Loucy (cell line): ENCODE results near the gene NFIL3.

Experiments
- H2AFZ ChIP-seq: fragments of 200-600 bp; sonication (generic); 2 replicates; pipeline ENCODE4 v1.6.0; 2016; ENCODE audit warnings: antibody characterized with exemption, mild to moderate bottlenecking, low read length, moderate library complexity
- H3F3A ChIP-seq: fragments of 200-600 bp; 2 replicates; pipeline ENCODE4 v1.6.0; 2016; ENCODE audit warnings: antibody characterized with exemption, low read depth, mild to moderate bottlenecking
- H3K27me3 ChIP-seq: fragments of 200-600 bp; sonication (generic); 2 replicates; pipeline ENCODE4 v1.6.1; 2014; ENCODE audit warnings: low read length, mild to moderate bottlenecking; ENCODE audit not compliant: insufficient read depth, poor library complexity, severe bottlenecking
- H3K36me3 ChIP-seq: fragments of 200-600 bp; sonication (generic); 2 replicates; pipeline ENCODE4 v1.6.1; 2016; ENCODE audit warnings: low read length; ENCODE audit not compliant: insufficient read depth
- H3K4me1 ChIP-seq: fragments of 200-600 bp; sonication (generic); 2 replicates; pipeline ENCODE4 v1.5.1; 2014; ENCODE audit warnings: low read length, mild to moderate bottlenecking; ENCODE audit not compliant: insufficient read depth, poor library complexity, severe bottlenecking
- H3K4me2 ChIP-seq: fragments of 200-600 bp; sonication (generic); 2 replicates; pipeline ENCODE4 v1.6.0; 2014; ENCODE audit warnings: antibody characterized with exemption, low read length, low read depth, mild to moderate bottlenecking; ENCODE audit not compliant: poor library complexity, severe bottlenecking
- H3K4me3 ChIP-seq: fragments of 200-600 bp; sonication (generic); 2 replicates; pipeline ENCODE4 v1.5.1; 2014; ENCODE audit warnings: low read length, mild to moderate bottlenecking, mixed read lengths; ENCODE audit not compliant: poor library complexity, severe bottlenecking
- H3K79me2 ChIP-seq: fragments of 200-600 bp; sonication (generic); 2 replicates; pipeline ENCODE4 v1.6.1; 2014; ENCODE audit warnings: low read length; ENCODE audit not compliant: insufficient read depth
- H3K9ac ChIP-seq: fragments of 200-600 bp; sonication (generic); 2 replicates; pipeline ENCODE4 v1.6.0; 2014; ENCODE audit warnings: mild to moderate bottlenecking, low read depth, low read length, moderate library complexity; ENCODE audit not compliant: poor library complexity, severe bottlenecking
- H3K9me2 ChIP-seq: fragments of 200-600 bp; sonication (generic); replicated peaks from 2 replicates; pipeline ENCODE4 v1.6.1; 2016; ENCODE audit warnings: low read depth, low read length, mixed read lengths
- H3K9me3 ChIP-seq: fragments of 200-600 bp; sonication (generic); 2 replicates; pipeline ENCODE4 v1.6.1; 2014; ENCODE audit warnings: mild to moderate bottlenecking, antibody characterized with exemption, low read length, low read depth; ENCODE audit not compliant: insufficient read depth
- H4K20me1 ChIP-seq: fragments of 200-600 bp; sonication (generic); 2 replicates; pipeline ENCODE4 v1.6.0; 2014; ENCODE audit warnings: antibody characterized with exemption, low read length, mild to moderate bottlenecking; ENCODE audit not compliant: insufficient read depth, poor library complexity, severe bottlenecking
- EZH2phosphoT487 ChIP-seq: fragments of 200-600 bp; IDR thresholded peaks from 2 replicates; pipeline ENCODE4 v1.6.1; 2018; ENCODE audit warnings: antibody characterized with exemption, mild to moderate bottlenecking, moderate library complexity, borderline replicate concordance
- TF ChIP-seq, protein P1 (sequence below): fragments of 200-600 bp; sonication (generic); conservative IDR thresholded peaks from 2 replicates; pipeline ENCODE4 v1.5.1; 2014; ENCODE audit warnings: mild to moderate bottlenecking, antibody characterized with exemption, low read length

The NFIL3 gene

DNA sequence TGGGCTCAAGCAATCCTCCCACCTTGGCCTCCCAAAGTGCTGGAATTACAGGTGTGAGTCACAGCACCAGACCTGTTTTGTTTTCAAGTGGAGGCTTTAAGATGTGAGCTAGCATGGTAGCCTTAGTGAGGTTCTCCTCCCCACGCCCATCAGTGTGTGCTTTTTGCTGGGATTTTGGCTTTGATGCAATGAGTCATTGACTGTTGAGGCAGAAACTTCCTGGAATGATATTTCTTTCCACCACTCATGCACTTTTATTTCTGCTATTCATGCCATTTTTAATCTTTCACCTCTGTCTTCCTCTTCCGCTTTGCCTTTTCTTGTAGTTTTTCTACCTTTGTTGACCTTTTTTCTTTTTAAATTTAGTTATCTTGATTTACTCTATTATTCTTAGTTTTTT is 4.2 kb upstream of the NFIL3 start:
- H3K4me3 ChIP-seq, result no peak overlapping the region
- H3K79me2 ChIP-seq, result peaks cover 15% of the 10 kb centered on the region
- H2AFZ ChIP-seq, result no peak overlapping the region
- no peaks in the 10 kb centered on the region for H3K9me3 ChIP-seq
- no peaks in the 10 kb centered on the region for H3K9me2 ChIP-seq
- H3K9ac ChIP-seq, result no peak overlapping the region
- H4K20me1 ChIP-seq, result peaks cover 3% of the 10 kb centered on the region
- peaks cover 19% of the 10 kb centered on the region for H3K4me1 ChIP-seq
- TF ChIP-seq, protein P1, sequence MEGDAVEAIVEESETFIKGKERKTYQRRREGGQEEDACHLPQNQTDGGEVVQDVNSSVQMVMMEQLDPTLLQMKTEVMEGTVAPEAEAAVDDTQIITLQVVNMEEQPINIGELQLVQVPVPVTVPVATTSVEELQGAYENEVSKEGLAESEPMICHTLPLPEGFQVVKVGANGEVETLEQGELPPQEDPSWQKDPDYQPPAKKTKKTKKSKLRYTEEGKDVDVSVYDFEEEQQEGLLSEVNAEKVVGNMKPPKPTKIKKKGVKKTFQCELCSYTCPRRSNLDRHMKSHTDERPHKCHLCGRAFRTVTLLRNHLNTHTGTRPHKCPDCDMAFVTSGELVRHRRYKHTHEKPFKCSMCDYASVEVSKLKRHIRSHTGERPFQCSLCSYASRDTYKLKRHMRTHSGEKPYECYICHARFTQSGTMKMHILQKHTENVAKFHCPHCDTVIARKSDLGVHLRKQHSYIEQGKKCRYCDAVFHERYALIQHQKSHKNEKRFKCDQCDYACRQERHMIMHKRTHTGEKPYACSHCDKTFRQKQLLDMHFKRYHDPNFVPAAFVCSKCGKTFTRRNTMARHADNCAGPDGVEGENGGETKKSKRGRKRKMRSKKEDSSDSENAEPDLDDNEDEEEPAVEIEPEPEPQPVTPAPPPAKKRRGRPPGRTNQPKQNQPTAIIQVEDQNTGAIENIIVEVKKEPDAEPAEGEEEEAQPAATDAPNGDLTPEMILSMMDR, result no peak
- no peak for TF ChIP-seq EZH2phosphoT487
- H3K27me3 ChIP-seq, result no peaks in the 10 kb centered on the region
- no peaks in the 10 kb centered on the region for H3F3A ChIP-seq
- H3K4me2 ChIP-seq, result no peak overlapping the region
- H3K36me3 ChIP-seq, result no peaks in the 10 kb centered on the region

DNA sequence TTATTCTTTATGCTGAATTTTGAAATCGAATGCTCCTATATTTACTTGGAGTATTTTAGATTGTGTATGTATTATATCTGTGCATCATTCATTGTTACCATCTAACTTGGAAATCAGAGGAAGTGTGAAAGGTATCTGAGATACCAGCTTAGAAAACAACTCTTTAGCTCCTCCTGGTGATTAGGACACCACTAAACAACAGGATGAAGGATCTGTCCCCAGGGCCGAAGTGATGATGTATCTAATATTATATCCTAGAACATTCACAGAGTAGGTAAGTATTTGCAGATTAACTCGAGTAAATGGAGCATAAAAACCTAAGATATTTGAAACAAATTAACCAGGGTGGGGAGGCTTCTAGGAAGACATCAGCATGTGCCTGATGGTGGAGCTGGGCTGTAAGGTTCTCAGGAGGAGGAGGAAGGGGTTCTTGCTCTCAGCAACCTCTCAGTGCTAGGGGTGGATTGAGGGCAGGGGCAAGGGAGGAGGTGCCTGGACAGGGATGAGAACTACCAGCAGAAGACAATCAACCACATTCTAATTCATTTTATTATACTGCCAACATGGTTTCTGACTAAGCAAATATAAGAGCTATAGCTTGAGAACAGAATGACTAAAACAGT is 2.6 kb upstream of the NFIL3 start:
- Histone ChIP-seq H3K9me3 (no peaks in the 10 kb centered on the region), H3K4me2 (peak overlapping the region; percentile 96), H3K4me3 (peak overlapping the region; percentile 79), H2AFZ (no peak overlapping the region), H3K9me2 (no peaks in the 10 kb centered on the region), H3F3A (no peaks in the 10 kb centered on the region), H3K9ac (no peak overlapping the region), H3K79me2 (peaks cover 31% of the 10 kb centered on the region), H3K4me1 (peaks cover 30% of the 10 kb centered on the region), H4K20me1 (peaks cover 19% of the 10 kb centered on the region), H3K27me3 (no peaks in the 10 kb centered on the region), H3K36me3 (no peaks in the 10 kb centered on the region)
- TF ChIP-seq, protein P1, result peak; percentile 83
- TF ChIP-seq EZH2phosphoT487, result no peak

DNA sequence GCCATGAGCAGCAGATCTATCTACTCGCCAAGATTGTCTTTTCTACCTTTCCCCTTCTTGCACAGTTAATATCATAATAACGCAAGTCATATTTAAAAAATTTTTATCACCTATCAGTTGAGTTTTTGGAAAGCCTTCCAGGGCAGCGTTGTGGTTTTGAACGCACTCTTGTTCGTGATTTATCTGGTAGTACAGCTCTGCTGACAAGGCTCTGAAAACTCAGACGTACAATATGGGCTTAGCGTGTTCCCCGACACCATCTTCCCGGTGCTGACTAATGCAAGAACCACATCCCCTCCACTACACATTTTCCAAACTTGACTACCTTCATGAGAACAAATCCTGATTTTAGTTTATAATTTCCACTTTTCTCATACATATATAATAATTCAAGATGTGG is 1.6 kb upstream of the NFIL3 start:
- Histone ChIP-seq H3K27me3 (no peaks in the 10 kb centered on the region), H3F3A (no peaks in the 10 kb centered on the region), H3K4me2 (peak overlapping the region; percentile 96), H3K9ac (peak overlapping the region; percentile 85), H3K4me1 (peaks cover 34% of the 10 kb centered on the region), H2AFZ (0 out of 2 replicates have a peak overlapping the region, but pooled peaks have one; percentile 85), H3K4me3 (peak overlapping the region; percentile 79), H3K9me2 (no peaks in the 10 kb centered on the region), H4K20me1 (peaks cover 27% of the 10 kb centered on the region), H3K79me2 (peaks cover 41% of the 10 kb centered on the region), H3K36me3 (no peaks in the 10 kb centered on the region), H3K9me3 (no peaks in the 10 kb centered on the region)
- no peak for TF ChIP-seq EZH2phosphoT487
- TF ChIP-seq, protein P1, result no peak
